GM12801 (cell line): Measurements from ENCODE around the gene SMIM36.

Experiments used
- TF ChIP-seq, protein P1 (sequence below): IDR thresholded peaks from one replicate; pipeline ENCODE4 v1.5.1; 2011; ENCODE audit warnings: control low read depth; ENCODE audit not compliant: insufficient read length; ENCODE audit errors: extremely low read depth

SMIM36 gene

DNA sequence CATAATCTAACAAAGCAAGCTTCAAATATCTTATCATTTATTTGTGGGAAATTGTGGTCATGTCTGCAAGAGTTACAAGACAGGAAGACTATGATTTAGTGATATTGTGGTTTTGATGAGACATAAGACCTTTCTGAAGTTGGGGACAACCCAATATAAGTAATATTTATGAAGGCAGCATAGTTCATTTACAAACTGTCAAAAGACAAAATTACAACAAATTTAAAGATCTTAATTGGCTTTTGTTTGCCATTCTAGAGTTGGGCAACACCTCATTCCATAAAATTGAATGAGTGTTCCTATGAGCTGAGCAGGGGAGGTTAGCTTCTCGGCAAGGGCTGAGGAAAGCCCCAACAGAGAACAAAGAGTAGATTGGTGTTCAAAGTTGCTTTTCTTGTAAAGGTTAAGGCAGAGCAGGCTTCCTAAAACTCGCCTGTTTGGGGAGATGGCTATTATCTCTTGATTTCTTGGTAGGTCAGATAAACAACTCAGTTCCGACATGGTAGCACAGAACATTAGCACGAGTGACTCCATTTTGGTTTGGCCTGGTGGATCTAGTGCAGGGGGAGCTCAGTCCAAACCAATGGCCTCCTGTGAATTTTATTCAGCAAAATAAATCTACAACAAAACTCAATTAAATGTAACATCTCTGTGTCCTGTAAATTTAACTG lies 78.8 kb downstream of the SMIM36 start:
- TF ChIP-seq, protein P1, sequence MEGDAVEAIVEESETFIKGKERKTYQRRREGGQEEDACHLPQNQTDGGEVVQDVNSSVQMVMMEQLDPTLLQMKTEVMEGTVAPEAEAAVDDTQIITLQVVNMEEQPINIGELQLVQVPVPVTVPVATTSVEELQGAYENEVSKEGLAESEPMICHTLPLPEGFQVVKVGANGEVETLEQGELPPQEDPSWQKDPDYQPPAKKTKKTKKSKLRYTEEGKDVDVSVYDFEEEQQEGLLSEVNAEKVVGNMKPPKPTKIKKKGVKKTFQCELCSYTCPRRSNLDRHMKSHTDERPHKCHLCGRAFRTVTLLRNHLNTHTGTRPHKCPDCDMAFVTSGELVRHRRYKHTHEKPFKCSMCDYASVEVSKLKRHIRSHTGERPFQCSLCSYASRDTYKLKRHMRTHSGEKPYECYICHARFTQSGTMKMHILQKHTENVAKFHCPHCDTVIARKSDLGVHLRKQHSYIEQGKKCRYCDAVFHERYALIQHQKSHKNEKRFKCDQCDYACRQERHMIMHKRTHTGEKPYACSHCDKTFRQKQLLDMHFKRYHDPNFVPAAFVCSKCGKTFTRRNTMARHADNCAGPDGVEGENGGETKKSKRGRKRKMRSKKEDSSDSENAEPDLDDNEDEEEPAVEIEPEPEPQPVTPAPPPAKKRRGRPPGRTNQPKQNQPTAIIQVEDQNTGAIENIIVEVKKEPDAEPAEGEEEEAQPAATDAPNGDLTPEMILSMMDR = no peak

DNA sequence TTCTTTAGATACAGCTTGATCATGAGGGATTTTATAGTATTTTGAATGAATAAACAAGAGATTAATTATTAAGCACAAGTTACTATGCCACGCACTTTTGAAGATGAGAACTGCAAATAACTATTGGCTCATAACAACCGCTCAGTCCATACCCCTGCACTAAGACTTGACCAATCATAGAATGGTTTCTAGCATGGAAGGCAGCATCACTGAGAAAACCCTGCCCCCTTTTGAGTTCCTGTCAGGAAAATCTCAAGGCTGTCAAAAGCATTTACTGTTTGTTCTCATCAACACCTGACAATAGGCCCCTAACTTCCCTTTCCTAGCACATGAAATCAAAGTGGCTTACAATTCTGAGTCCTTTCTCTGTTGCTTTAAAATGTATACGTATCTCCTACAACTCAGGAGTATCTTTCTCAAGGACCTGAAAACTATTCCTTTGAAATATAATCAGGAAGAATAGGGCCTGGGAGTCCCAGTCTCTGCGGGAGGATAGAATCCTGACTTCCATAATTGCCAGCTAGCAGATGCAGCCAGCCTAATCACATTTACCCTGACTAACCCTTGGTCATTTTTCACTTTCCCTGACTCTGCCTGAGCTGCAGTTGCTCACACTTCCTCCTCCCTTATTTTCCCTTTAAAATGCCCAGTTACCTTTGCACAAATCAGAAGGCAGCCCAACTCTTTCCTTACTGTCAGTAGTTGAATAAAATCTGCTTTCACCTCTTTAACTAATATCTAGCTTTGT lies 80.5 kb downstream of the SMIM36 start:
- TF ChIP-seq, protein P1 = no peak

DNA sequence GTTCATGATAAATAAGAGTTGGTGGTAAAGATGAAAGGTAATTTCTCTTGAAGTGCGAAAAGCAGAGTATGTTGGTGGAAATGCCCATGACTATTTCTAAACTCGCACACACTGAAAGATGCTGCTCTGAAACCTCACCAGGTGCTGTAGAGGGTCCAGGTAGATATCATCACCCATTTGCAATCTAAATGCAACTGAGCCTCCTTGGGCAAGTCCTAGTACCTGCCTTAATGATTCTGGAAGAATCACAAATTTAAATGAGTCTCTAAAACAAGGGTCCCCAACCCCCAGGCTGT lies 83.7 kb downstream of the SMIM36 start:
- TF ChIP-seq, protein P1 = no peak

DNA sequence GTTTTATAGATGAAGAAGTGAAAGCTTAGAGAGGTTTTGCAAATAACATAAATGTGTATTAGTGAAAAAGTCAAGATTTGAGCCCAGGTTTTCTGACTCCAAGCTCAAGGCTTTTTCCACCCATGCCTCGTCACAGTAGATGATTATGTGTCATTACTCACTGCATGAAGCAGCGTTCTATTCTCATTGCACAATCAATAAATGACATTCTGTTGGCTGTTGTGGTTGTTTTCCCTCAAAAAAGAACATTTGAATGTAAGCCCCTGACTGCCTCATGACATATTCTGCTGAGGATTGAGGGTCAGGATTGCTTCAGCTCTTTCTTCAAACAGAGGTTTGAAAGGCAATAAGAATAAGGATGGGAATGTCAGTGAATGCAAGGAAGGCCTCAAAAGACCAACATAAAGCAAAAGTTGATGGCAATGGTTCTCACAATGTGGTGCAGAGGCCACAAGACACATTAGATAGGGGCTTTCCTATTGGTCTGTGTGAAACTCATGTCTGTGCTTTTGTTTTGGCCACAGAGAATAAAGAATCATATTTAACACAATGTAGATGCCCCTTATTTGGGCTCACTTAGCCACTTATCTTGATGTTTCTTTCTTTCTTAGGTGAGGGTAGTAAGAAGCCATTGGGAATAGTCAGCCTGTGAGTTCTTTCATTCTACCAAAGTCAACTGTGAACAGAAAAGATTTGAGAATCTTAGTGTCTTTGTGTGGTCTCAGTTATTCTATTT lies 84.2 kb downstream of the SMIM36 start:
- TF ChIP-seq, protein P1 = no peak

DNA sequence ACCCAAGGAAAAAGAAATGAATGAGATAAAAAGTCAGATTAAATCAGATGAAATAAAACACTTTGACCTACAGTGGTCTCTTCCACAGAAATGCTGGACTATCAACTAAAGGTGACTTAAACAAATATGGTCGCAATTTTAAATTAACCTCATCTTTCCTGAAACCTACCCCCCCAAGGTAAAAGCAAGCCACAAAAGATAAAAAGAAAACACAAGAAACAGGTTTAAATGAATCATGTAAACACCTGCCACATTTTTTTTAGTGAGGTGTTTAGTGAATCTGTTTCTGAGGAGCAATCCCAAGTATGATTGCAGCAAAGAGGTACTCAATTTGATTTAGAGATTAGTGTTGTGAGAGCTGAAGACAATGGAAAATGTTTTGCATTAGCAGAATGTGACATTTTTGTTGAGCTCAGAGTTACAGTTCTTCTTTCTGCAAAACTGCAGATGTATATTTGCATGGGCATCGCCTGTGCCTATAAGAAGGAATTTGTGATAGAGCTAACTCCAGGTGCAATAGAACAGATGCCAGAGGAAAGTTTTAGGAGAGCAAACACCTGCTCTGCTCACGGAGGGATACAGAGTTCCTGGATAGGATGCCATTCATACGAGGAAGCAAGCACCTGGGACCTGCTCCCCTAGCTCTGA lies 86.2 kb downstream of the SMIM36 start:
- TF ChIP-seq, protein P1 = no peak

DNA sequence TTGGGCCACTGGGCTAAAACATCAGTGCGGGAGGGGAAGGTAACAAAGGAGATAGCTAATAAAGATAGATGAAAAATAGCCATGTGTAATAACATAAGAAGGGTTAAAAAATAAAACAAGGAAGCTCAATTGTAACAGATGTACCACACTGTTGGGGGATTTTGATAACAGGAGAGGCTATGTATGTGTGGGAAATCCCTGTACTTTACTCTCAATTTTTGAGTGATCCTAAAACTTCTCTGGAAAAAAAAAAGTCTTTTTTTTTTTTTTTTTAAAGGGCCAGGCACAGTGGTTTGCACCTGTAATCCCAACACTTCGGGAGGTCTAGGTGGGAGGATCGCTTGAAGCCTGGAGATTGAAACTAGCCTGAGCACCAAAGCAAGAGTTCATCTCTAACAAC lies 87.7 kb downstream of the SMIM36 start:
- TF ChIP-seq, protein P1 = no peak

DNA sequence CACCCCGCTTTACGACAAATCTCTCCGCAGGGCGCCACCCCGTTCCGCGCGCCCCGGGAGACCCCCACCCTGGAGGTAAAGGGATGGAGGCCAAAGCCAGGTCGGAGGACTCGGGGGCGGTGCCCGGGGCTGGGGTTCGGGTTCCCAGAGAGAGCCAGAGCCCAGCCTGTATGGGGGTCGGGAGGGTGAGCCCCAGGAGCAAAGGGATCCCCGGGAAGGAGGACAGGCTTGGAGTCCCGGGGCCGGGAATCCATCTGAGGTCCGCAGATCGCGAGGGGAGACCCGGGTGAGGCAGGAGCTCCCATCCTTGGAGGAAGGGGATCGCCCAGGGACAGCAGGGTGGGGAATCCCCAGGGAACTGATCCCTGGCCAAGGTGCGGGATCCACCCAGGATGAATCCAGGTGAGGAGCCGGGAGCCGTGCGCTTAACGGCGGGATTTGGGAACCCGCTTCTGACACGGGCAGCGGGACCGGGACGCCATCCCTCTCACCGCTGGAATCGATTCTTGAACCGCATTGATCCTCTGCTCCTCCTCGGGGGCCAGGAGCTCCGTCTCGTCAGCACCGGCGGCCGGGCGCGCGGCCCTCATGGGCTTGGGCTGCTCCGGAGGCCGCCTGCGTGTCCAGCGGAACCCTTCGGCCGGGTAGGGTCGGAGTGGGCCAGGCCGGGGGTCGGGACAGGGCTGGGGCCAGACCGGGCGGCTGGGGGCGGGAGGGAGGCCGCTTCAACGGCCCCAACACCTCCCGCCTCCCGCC lies 89.9 kb downstream of the SMIM36 start, which contains the start of gene MMD:
Gene MMD, minus strand, starts transcription at position 657 of the 756 bp plus-strand sequence. Its CDS starts 140 bp downstream, at position 517.
- TF ChIP-seq, protein P1 = no peak
